ENCODE results near the gene CNIH1. TPM values are rescaled to one million over a fixed set of nuclear protein-coding genes. Genes with fewer than 3 reads are reported as not detected.

The CNIH1 gene
- total RNA-seq, 1 donor from 2014 or later: 140 TPM

DNA sequence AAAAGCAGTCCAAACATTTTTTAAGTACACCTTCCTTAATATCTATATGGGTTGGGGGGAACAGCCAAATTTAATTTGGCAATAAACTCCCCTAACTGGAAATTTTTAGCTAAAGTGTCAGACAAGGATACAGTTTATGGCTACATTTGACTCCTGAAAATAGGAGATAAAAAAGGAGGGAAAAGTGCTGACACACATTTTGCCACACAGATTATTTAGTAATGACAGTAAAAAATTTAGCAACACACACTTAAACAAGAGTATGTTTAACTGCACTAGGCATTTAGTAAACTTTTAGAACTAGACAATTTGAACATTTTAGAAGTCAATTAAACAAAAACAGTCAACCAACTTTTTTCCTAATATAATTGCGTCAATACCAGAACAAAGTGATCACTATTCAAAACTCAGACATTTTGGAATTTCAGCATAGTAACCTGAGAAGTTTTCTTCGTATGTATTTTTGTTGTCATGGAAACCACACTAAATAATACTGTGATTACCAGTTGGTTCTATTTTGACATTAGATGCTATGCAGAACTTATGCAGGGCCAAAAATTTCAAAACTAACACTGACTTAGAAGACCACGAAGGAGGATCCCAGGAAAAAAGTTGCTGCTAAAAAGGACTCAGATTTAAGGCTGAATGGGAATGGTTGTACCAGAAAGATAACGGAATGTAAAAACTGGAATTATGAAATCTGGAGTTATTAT lies 34.2 kb upstream of the CNIH1 start:
- peak overlapping the region; percentile 67 for H3K27ac Mint-ChIP-seq (ENCODE audit: unreplicated experiment)
- peaks cover 23% of the 10 kb centered on the region for H3K36me3 Mint-ChIP-seq (ENCODE audit: low read depth)
- peaks cover 62% of the 10 kb centered on the region for H3K4me1 Mint-ChIP-seq (ENCODE audit: low read depth)
- TF ChIP-seq CTCF (IDR thresholded peaks at IDR 0.05): no peak
- no peak for DNase-seq (ENCODE audit: low spot score)
- no peaks in the 10 kb centered on the region for H3K27me3 Mint-ChIP-seq (ENCODE audit: low read depth)
- H3K4me3 Mint-ChIP-seq (ENCODE audit: unreplicated experiment): no peak overlapping the region
- H3K9me3 Mint-ChIP-seq (ENCODE audit: low read depth): no peaks in the 10 kb centered on the region

DNA sequence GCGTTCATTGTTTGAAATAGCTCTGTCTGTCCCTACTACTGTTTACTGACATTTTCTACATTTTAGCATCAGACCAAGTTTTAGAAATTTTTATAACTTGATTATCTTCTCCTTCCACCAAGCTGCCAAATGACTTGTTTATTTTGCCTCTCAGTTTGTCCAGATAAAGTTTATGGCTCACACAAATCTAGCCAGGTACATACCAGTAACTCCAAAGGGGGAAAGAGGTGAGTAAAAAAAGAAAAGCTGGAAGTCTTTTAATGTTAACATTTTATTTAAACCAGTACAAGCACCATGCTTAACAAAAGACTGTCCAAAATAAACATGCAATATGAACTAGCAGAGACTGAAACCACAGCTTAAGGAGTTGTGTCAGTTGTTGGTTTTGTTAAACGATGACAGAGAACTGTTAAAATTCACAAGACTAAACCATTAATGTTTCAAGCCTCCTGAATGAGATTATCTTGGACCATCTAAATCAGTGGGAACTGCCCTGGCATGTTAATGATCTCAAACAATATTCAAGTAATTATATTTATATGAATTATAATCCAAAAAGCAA lies 33.1 kb upstream of the CNIH1 start:
- no peak overlapping the region for H3K4me3 Mint-ChIP-seq (ENCODE audit: unreplicated experiment)
- no peak for TF ChIP-seq CTCF (IDR thresholded peaks at IDR 0.05)
- H3K4me1 Mint-ChIP-seq (ENCODE audit: low read depth): peaks cover 61% of the 10 kb centered on the region
- H3K27me3 Mint-ChIP-seq (ENCODE audit: low read depth): no peaks in the 10 kb centered on the region
- DNase-seq (ENCODE audit: low spot score): no peak
- H3K9me3 Mint-ChIP-seq (ENCODE audit: low read depth): no peaks in the 10 kb centered on the region
- H3K36me3 Mint-ChIP-seq (ENCODE audit: low read depth): peaks cover 24% of the 10 kb centered on the region
- peak overlapping the region; percentile 19 for H3K27ac Mint-ChIP-seq (ENCODE audit: unreplicated experiment)

DNA sequence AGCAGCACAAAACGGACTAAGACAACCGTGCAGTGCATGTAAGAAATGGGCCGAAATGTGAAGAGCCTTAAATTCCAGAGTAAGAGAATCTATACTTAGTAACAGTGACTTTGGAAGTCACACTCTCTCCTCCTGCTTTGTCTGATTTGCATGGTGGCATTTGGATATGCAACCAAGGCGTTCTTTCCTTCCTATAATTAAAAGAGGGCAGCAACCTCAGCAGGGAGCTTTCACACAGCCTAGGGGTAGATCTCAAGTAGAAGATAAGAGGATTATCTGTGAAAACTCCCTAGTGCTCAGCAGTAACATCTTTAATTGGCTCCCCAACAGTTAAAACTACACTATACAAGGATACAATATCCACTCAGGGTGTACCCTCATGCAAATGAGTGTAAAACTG lies 31.1 kb upstream of the CNIH1 start:
- no peak overlapping the region for H3K27ac Mint-ChIP-seq (ENCODE audit: unreplicated experiment)
- no peak for TF ChIP-seq CTCF (IDR thresholded peaks at IDR 0.05)
- H3K4me1 Mint-ChIP-seq (ENCODE audit: low read depth): peaks cover 51% of the 10 kb centered on the region
- no peak overlapping the region for H3K4me3 Mint-ChIP-seq (ENCODE audit: unreplicated experiment)
- no peaks in the 10 kb centered on the region for H3K27me3 Mint-ChIP-seq (ENCODE audit: low read depth)
- H3K36me3 Mint-ChIP-seq (ENCODE audit: low read depth): peaks cover 22% of the 10 kb centered on the region
- DNase-seq (ENCODE audit: low spot score): no peak
- H3K9me3 Mint-ChIP-seq (ENCODE audit: low read depth): peaks cover 7% of the 10 kb centered on the region

- no peak for DNase-seq (ENCODE audit: low spot score)
- H3K4me1 Mint-ChIP-seq (ENCODE audit: low read depth): peaks cover 49% of the 10 kb centered on the region
- H3K27me3 Mint-ChIP-seq (ENCODE audit: low read depth): no peaks in the 10 kb centered on the region
- H3K4me3 Mint-ChIP-seq (ENCODE audit: unreplicated experiment): no peak overlapping the region
- TF ChIP-seq CTCF (IDR thresholded peaks at IDR 0.05): no peak
- peaks cover 9% of the 10 kb centered on the region for H3K9me3 Mint-ChIP-seq (ENCODE audit: low read depth)
- H3K27ac Mint-ChIP-seq (ENCODE audit: unreplicated experiment): no peak overlapping the region
- peaks cover 20% of the 10 kb centered on the region for H3K36me3 Mint-ChIP-seq (ENCODE audit: low read depth)
Observed at GRCh38 chr14:54471641-54472040, 30.5 kb upstream of the CNIH1 start.

GRCh38 chr14:54470701-54471100 lies 29.5 kb upstream of the CNIH1 start:
- no peak for TF ChIP-seq CTCF (IDR thresholded peaks at IDR 0.05)
- Mint-ChIP-seq H3K9me3 (ENCODE audit: low read depth) (peaks cover 9% of the 10 kb centered on the region), H3K36me3 (ENCODE audit: low read depth) (peaks cover 17% of the 10 kb centered on the region), H3K27ac (ENCODE audit: unreplicated experiment) (no peak overlapping the region), H3K4me3 (ENCODE audit: unreplicated experiment) (no peak overlapping the region), H3K4me1 (ENCODE audit: low read depth) (peaks cover 39% of the 10 kb centered on the region), H3K27me3 (ENCODE audit: low read depth) (no peaks in the 10 kb centered on the region)
- DNase-seq (ENCODE audit: low spot score): no peak
